Epithelial cell of prostate (primary cell): ENCODE measurements around the gene STAU1.
"Not testable (repeated sequence)": the region's sequence is repeated elsewhere in the genome, so short reads cannot be mapped to it uniquely, and the experiment has no call there.

Source experiments
- DNase-seq: peaks from one replicate; pipeline ENCODE4 v3.0.0-alpha.2; 2011; ENCODE audit warnings: low read depth, low spot score
- H3K27ac ChIP-seq: fragments of 450-650 bp; 2 replicates; pipeline ENCODE4 v1.5.1; 2017; ENCODE audit warnings: mild to moderate bottlenecking

Gene STAU1

GRCh38 chr20:49187851-49188641, at the start of gene STAU1:
TSS of gene STAU1 (minus strand) at chr20:49188334. CDS start at chr20:49166201, 22,133 bp downstream.
- peak within 1 kb of the TSS; percentile 81 for H3K27ac ChIP-seq
- DNase-seq = peak; percentile 75

GRCh38 chr20:49237531-49237930, 49.4 kb upstream of the STAU1 start:
- no peak overlapping the region for H3K27ac ChIP-seq
- no peak for DNase-seq

GRCh38 chr20:49236301-49236700, 48.2 kb upstream of the STAU1 start:
- DNase-seq = no peak
- no peak overlapping the region for H3K27ac ChIP-seq

GRCh38 chr20:49234831-49235230, 46.7 kb upstream of the STAU1 start:
- no peak overlapping the region for H3K27ac ChIP-seq
- no peak for DNase-seq

- no peak for DNase-seq
- no peak overlapping the region for H3K27ac ChIP-seq
Observed at GRCh38 chr20:49233226-49233625, 45.1 kb upstream of the STAU1 start.

- no peak for DNase-seq
- H3K27ac ChIP-seq = no peak overlapping the region
Observed at GRCh38 chr20:49231471-49231870, 43.3 kb upstream of the STAU1 start.

GRCh38 chr20:49230561-49231133, 42.5 kb upstream of the STAU1 start:
- peak overlapping the region; percentile 11 for H3K27ac ChIP-seq
- DNase-seq = no peak

GRCh38 chr20:49230021-49230420, 41.9 kb upstream of the STAU1 start:
- DNase-seq = no peak

GRCh38 chr20:49229381-49229780, 41.2 kb upstream of the STAU1 start:
- DNase-seq = no peak
- H3K27ac ChIP-seq = no peak overlapping the region

More at GRCh38 chr20:49230021-49230420, 41.9 kb upstream of the STAU1 start:
- H3K27ac ChIP-seq = no peak overlapping the region

GRCh38 chr20:49228676-49229075, 40.5 kb upstream of the STAU1 start:
- no peak overlapping the region for H3K27ac ChIP-seq
- DNase-seq = no peak

GRCh38 chr20:49225896-49226295, 37.8 kb upstream of the STAU1 start:
- no peak for DNase-seq
- no peak overlapping the region for H3K27ac ChIP-seq

- peak overlapping the region; percentile 72 for H3K27ac ChIP-seq
- no peak for DNase-seq
Observed at GRCh38 chr20:49219924-49220831, 32.0 kb upstream of the STAU1 start.

GRCh38 chr20:49219091-49219923, 31.2 kb upstream of the STAU1 start, which contains the start of gene DDX27:
TSS of gene DDX27 (plus strand) at chr20:49219416. CDS start at chr20:49219449, 33 bp downstream.
- peak; percentile 91 for DNase-seq

GRCh38 chr20:49218739-49219090, 30.6 kb upstream of the STAU1 start:
- not testable (repeated sequence) for DNase-seq

More at GRCh38 chr20:49219091-49219923, 31.2 kb upstream of the STAU1 start, which contains the start of gene DDX27:
- H3K27ac ChIP-seq = peak within 1 kb of the TSS; percentile 72

GRCh38 chr20:49216991-49217578, 29.0 kb upstream of the STAU1 start:
- DNase-seq = peak; percentile 72

More at GRCh38 chr20:49218739-49219090, 30.6 kb upstream of the STAU1 start:
- peak overlapping the region; percentile 72 for H3K27ac ChIP-seq

GRCh38 chr20:49215232-49215631, 27.1 kb upstream of the STAU1 start:
- DNase-seq = no peak
- no peak overlapping the region for H3K27ac ChIP-seq

More at GRCh38 chr20:49216991-49217578, 29.0 kb upstream of the STAU1 start:
- no peak overlapping the region for H3K27ac ChIP-seq

GRCh38 chr20:49214571-49214970, 26.4 kb upstream of the STAU1 start:
- no peak for DNase-seq
- H3K27ac ChIP-seq = no peak overlapping the region

GRCh38 chr20:49210757-49211110, 22.6 kb upstream of the STAU1 start:
- DNase-seq = no peak
- H3K27ac ChIP-seq = no peak overlapping the region

- peak overlapping the region; percentile 16 for H3K27ac ChIP-seq
- no peak for DNase-seq
Observed at GRCh38 chr20:49210101-49210756, 22.1 kb upstream of the STAU1 start.
